ENCODE results near the gene GPBP1.

GRCh38 chr5:57164124-57164523, 9.7 kb upstream of the GPBP1 start:
- no peak for TF ChIP-seq CTCF (IDR thresholded peaks at IDR 0.05; ENCODE audit: poor library complexity, severe bottlenecking)
- TF ChIP-seq EZH2 (IDR thresholded peaks at IDR 0.05; ENCODE audit: borderline replicate concordance, insufficient read depth, low read length, poor library complexity, severe bottlenecking): no peak
- no peak for TF ChIP-seq TAF1 (IDR thresholded peaks at IDR 0.05; ENCODE audit: low read depth)
- TF ChIP-seq POLR2AphosphoS5 (IDR thresholded peaks at IDR 0.05): no peak
- no peak for TF ChIP-seq SMC3 (conservative IDR thresholded peaks at IDR 0.05; ENCODE audit: poor library complexity)
- TF ChIP-seq RAD21 (conservative IDR thresholded peaks at IDR 0.05): no peak
- TF ChIP-seq, protein P1, sequence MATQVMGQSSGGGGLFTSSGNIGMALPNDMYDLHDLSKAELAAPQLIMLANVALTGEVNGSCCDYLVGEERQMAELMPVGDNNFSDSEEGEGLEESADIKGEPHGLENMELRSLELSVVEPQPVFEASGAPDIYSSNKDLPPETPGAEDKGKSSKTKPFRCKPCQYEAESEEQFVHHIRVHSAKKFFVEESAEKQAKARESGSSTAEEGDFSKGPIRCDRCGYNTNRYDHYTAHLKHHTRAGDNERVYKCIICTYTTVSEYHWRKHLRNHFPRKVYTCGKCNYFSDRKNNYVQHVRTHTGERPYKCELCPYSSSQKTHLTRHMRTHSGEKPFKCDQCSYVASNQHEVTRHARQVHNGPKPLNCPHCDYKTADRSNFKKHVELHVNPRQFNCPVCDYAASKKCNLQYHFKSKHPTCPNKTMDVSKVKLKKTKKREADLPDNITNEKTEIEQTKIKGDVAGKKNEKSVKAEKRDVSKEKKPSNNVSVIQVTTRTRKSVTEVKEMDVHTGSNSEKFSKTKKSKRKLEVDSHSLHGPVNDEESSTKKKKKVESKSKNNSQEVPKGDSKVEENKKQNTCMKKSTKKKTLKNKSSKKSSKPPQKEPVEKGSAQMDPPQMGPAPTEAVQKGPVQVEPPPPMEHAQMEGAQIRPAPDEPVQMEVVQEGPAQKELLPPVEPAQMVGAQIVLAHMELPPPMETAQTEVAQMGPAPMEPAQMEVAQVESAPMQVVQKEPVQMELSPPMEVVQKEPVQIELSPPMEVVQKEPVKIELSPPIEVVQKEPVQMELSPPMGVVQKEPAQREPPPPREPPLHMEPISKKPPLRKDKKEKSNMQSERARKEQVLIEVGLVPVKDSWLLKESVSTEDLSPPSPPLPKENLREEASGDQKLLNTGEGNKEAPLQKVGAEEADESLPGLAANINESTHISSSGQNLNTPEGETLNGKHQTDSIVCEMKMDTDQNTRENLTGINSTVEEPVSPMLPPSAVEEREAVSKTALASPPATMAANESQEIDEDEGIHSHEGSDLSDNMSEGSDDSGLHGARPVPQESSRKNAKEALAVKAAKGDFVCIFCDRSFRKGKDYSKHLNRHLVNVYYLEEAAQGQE (IDR thresholded peaks at IDR 0.05; ENCODE audit: borderline replicate concordance): no peak

Measured in neural cell (in vitro differentiated cells).